ENCODE data around the gene CCSAP.

DNA sequence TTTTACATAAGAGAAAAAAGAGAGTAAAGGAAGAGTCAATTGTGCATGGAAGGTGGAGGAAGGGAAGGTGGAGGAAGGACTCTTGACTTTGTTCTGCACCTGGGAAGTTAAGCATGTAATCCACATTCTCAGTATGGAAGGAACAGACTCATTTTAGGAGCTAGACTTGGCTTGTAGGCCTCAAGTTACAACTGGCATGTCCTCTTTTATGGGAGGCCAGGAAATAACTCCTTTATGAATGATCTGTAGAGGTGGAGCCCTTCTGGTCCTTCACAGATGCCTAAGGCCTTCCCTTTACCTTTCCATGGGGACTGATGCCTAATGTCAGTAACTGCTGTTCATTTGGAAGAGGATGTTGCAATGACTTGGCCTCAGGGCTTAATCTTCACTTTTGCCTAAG, 29.4 kb upstream of the CCSAP start:
- TF ChIP-seq, protein P1, sequence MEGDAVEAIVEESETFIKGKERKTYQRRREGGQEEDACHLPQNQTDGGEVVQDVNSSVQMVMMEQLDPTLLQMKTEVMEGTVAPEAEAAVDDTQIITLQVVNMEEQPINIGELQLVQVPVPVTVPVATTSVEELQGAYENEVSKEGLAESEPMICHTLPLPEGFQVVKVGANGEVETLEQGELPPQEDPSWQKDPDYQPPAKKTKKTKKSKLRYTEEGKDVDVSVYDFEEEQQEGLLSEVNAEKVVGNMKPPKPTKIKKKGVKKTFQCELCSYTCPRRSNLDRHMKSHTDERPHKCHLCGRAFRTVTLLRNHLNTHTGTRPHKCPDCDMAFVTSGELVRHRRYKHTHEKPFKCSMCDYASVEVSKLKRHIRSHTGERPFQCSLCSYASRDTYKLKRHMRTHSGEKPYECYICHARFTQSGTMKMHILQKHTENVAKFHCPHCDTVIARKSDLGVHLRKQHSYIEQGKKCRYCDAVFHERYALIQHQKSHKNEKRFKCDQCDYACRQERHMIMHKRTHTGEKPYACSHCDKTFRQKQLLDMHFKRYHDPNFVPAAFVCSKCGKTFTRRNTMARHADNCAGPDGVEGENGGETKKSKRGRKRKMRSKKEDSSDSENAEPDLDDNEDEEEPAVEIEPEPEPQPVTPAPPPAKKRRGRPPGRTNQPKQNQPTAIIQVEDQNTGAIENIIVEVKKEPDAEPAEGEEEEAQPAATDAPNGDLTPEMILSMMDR (IDR thresholded peaks at IDR 0.05; ENCODE audit: insufficient read depth, low read depth, low read length), result no peak
- TF ChIP-seq EZH2 (IDR thresholded peaks at IDR 0.05; ENCODE audit: insufficient read depth, low read length), result no peak

Data from astrocyte (in vitro differentiated cells and primary cell).